ENCODE results near the gene SYNE1. TPM values are rescaled to one million over a fixed set of nuclear protein-coding genes. Genes with fewer than 3 reads are reported as not detected.
"Not testable (repeated sequence)": the region's sequence is repeated elsewhere in the genome, so short reads cannot be mapped to it uniquely, and the experiment has no call there.

The SYNE1 gene
- total RNA-seq, 2 experiments from 2014 or later: 74.6 to 140 TPM

GRCh38 chr6:152630832-152631231 lies 6.3 kb downstream of the SYNE1 start:
- Histone ChIP-seq H3K4me2 (ENCODE audit: low read length) (no peak overlapping the region), H3K9me2 (ENCODE audit: insufficient read depth, low read length) (no peaks in the 10 kb centered on the region), H2AFZ (ENCODE audit: low read length) (no peak overlapping the region), H4K20me1 (ENCODE audit: insufficient read depth, low read length) (no peaks in the 10 kb centered on the region), H3K79me2 (ENCODE audit: insufficient read depth, low read depth, low read length) (no peaks in the 10 kb centered on the region), H3K4me3 (ENCODE audit: low read depth, low read length, poor library complexity, severe bottlenecking) (no peak overlapping the region), H3K36me3 (ENCODE audit: insufficient read depth, low read length) (no peaks in the 10 kb centered on the region), H3K27ac (ENCODE audit: low read depth, low read length, poor library complexity, severe bottlenecking) (no peak overlapping the region), H3K4me1 (ENCODE audit: insufficient read depth, low read length, poor library complexity, severe bottlenecking) (peaks cover 2% of the 10 kb centered on the region), H3K9me3 (ENCODE audit: low read length) (no peaks in the 10 kb centered on the region)
- POLR2A ChIA-PET: interaction anchor here (0.6 to 2.0 kb wide), 5 partner anchors 12 to 499 kb away, joined by 3 to 6 read pairs (median 5); no protein-coding TSS in a partner anchor
- CTCF ChIA-PET (ENCODE audit: unreplicated experiment): no interaction called here
- intact Hi-C loops (cut with micrococcal nuclease; ENCODE audit: unreplicated experiment): no loop called here
- DNase-seq (ENCODE audit: low spot score): no peak
- no TSS peak for BruUV-seq (replicated peaks)
- TF ChIP-seq EZH2phosphoT487 (IDR thresholded peaks at IDR 0.05; ENCODE audit: borderline replicate concordance, low read depth, low read length) (no peak), CTCF (conservative IDR thresholded peaks at IDR 0.05; ENCODE audit: low read length) (no peak)

DNA sequence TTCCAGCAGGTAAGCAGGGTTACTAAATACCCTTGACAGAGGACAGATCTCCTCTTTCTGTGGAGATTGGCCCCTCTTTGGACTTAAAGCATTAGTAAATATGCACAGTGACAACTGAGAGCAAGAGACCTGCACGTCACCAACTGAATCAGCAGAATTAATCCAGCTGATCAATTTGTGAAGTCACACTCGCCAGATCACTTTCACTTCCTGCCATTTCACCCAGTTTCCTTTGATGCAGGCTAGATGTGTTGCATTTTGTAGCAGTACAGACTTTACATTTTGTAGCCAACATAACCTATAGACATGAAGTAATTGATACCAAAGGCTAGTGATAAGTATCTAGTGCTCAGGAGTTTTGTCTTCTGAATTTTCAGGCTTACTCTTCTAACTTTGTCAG lies 11.9 kb downstream of the SYNE1 start:
- no peak for TF ChIP-seq EZH2phosphoT487 (IDR thresholded peaks at IDR 0.05; ENCODE audit: borderline replicate concordance, low read depth, low read length)
- H4K20me1 ChIP-seq (ENCODE audit: insufficient read depth, low read length): no peaks in the 10 kb centered on the region
- BruUV-seq (replicated peaks): no TSS peak
- no peak overlapping the region for H3K4me3 ChIP-seq (ENCODE audit: low read depth, low read length, poor library complexity, severe bottlenecking)
- intact Hi-C loops (cut with micrococcal nuclease; ENCODE audit: unreplicated experiment): no loop called here
- DNase-seq (ENCODE audit: low spot score): no peak
- H3K4me2 ChIP-seq (ENCODE audit: low read length): no peak overlapping the region
- no peaks in the 10 kb centered on the region for H3K9me3 ChIP-seq (ENCODE audit: low read length)
- H3K36me3 ChIP-seq (ENCODE audit: insufficient read depth, low read length): no peaks in the 10 kb centered on the region
- no peak overlapping the region for H2AFZ ChIP-seq (ENCODE audit: low read length)
- no peaks in the 10 kb centered on the region for H3K79me2 ChIP-seq (ENCODE audit: insufficient read depth, low read depth, low read length)
- CTCF ChIA-PET (ENCODE audit: unreplicated experiment): no interaction called here
- no peaks in the 10 kb centered on the region for H3K4me1 ChIP-seq (ENCODE audit: insufficient read depth, low read length, poor library complexity, severe bottlenecking)
- H3K9me2 ChIP-seq (ENCODE audit: insufficient read depth, low read length): no peaks in the 10 kb centered on the region
- no peak overlapping the region for H3K27ac ChIP-seq (ENCODE audit: low read depth, low read length, poor library complexity, severe bottlenecking)
- POLR2A ChIA-PET: interaction anchor here (0.7 kb wide), 1 partner anchor 86 kb away, joined by 4 read pairs; no protein-coding TSS in a partner anchor

- H3K79me2 ChIP-seq (ENCODE audit: insufficient read depth, low read depth, low read length); POLR2A ChIA-PET; intact Hi-C loops (cut with micrococcal nuclease; ENCODE audit: unreplicated experiment); CTCF ChIA-PET (ENCODE audit: unreplicated experiment); H3K4me3 ChIP-seq (ENCODE audit: low read depth, low read length, poor library complexity, severe bottlenecking); H3K36me3 ChIP-seq (ENCODE audit: insufficient read depth, low read length); DNase-seq (ENCODE audit: low spot score); H4K20me1 ChIP-seq (ENCODE audit: insufficient read depth, low read length); H2AFZ ChIP-seq (ENCODE audit: low read length); H3K4me1 ChIP-seq (ENCODE audit: insufficient read depth, low read length, poor library complexity, severe bottlenecking); H3K27ac ChIP-seq (ENCODE audit: low read depth, low read length, poor library complexity, severe bottlenecking); H3K9me3 ChIP-seq (ENCODE audit: low read length); H3K9me2 ChIP-seq (ENCODE audit: insufficient read depth, low read length); BruUV-seq (replicated peaks); H3K4me2 ChIP-seq (ENCODE audit: low read length): not testable (repeated sequence)
These were observed 22.4 kb downstream of the SYNE1 start for GRCh38 chr6:152614776-152615175.

DNA sequence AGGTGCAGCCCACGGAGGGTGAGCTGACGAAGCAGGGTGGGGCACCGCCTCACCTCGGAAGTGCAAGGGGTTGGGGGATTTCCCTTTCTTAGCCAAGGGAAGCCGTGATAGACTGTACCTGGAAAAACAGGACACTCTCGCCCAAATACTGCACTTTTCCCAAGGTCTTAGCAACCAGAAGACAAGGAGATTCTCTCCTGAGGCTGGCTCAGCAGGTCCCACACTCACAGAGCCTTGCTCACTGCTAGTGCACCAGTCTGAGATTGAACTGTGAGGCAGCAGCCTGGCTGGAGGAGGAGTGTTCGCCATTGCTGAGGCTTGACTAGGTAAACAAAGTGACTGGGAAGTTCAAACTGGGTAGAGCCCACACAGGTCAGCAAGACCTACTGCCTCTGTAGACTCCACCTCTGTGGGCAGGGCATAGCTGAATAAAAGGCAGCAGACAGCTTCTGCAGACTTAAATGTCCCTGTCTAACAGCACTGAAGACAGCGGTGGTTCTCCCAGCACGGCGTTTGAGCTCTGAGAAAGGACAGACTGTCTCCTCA lies 28.0 kb downstream of the SYNE1 start:
- H3K79me2 ChIP-seq (ENCODE audit: insufficient read depth, low read depth, low read length): no peaks in the 10 kb centered on the region
- H3K36me3 ChIP-seq (ENCODE audit: insufficient read depth, low read length): no peaks in the 10 kb centered on the region
- no TSS peak for BruUV-seq (replicated peaks)
- H3K4me3 ChIP-seq (ENCODE audit: low read depth, low read length, poor library complexity, severe bottlenecking): no peak overlapping the region
- no peak overlapping the region for H3K4me2 ChIP-seq (ENCODE audit: low read length)
- H3K9me2 ChIP-seq (ENCODE audit: insufficient read depth, low read length): no peaks in the 10 kb centered on the region
- H3K9me3 ChIP-seq (ENCODE audit: low read length): no peaks in the 10 kb centered on the region
- H3K4me1 ChIP-seq (ENCODE audit: insufficient read depth, low read length, poor library complexity, severe bottlenecking): no peaks in the 10 kb centered on the region
- intact Hi-C loops (cut with micrococcal nuclease; ENCODE audit: unreplicated experiment): no loop called here
- ChIA-PET CTCF (ENCODE audit: unreplicated experiment) (no interaction called here), POLR2A (no interaction called here)
- H3K27ac ChIP-seq (ENCODE audit: low read depth, low read length, poor library complexity, severe bottlenecking): no peak overlapping the region
- no peak for TF ChIP-seq CTCF (conservative IDR thresholded peaks at IDR 0.05; ENCODE audit: low read length)
- H2AFZ ChIP-seq (ENCODE audit: low read length): no peak overlapping the region
- no peaks in the 10 kb centered on the region for H4K20me1 ChIP-seq (ENCODE audit: insufficient read depth, low read length)
- no peak for DNase-seq (ENCODE audit: low spot score)

Data from OCI-LY7 (cell line).